HL-60 (cell line): Measurements from ENCODE around the gene PACRG.

ENCODE experiments used
- DNase-seq, 2 experiments: peaks; one replicate each; pipeline ENCODE4 v3.0.0-alpha.2; 2010 to 2020; ENCODE audit warnings: low read depth in 1 of 2, low spot score in 1 of 2
- H3K27ac ChIP-seq: fragments of 250-450 bp; sonication (Bioruptor Pico); replicated peaks from 2 replicates; pipeline ENCODE4 v1.5.1; 2020; ENCODE audit warnings: mild to moderate bottlenecking, moderate library complexity
- H3K27me3 ChIP-seq: fragments of 250-450 bp; sonication (Bioruptor Pico); 2 replicates; pipeline ENCODE4 v1.5.1; 2021; ENCODE audit warnings: mild to moderate bottlenecking, moderate library complexity; ENCODE audit not compliant: insufficient read depth, poor library complexity, severe bottlenecking
- H3K4me3 ChIP-seq: replicated peaks from 2 replicates; pipeline ENCODE4 v1.5.1; 2011; ENCODE audit warnings: mild to moderate bottlenecking, control low read depth, low read length; ENCODE audit not compliant: insufficient read depth
- CTCF ChIP-seq: IDR thresholded peaks from one replicate; pipeline ENCODE4 v1.5.1; 2011; ENCODE audit warnings: low read length, control low read depth, inconsistent platforms; ENCODE audit not compliant: insufficient read depth
- GABPA ChIP-seq: IDR thresholded peaks from 2 replicates; pipeline ENCODE4 v1.6.1; 2012; ENCODE audit warnings: low read depth
- POLR2AphosphoS5 ChIP-seq: IDR thresholded peaks from 2 replicates; pipeline ENCODE4 v1.6.1; 2012; ENCODE audit warnings: low read depth
- REST ChIP-seq: IDR thresholded peaks from 2 replicates; pipeline ENCODE4 v1.6.1; 2012; ENCODE audit warnings: low read depth; ENCODE audit not compliant: insufficient replicate concordance
- SPI1 ChIP-seq: IDR thresholded peaks from 2 replicates; pipeline ENCODE4 v1.6.1; 2012; ENCODE audit warnings: low read depth, mild to moderate bottlenecking, borderline replicate concordance

PACRG gene

GRCh38 chr6:163343609-163344008, 615.8 kb downstream of the PACRG start:
- Histone ChIP-seq H3K4me3 (no peak overlapping the region), H3K27ac (no peak overlapping the region), H3K27me3 (no peaks in the 10 kb centered on the region)
- no peak for TF ChIP-seq CTCF
- TF ChIP-seq POLR2AphosphoS5 = no peak
- TF ChIP-seq SPI1 = no peak
- TF ChIP-seq REST = no peak
- no peak for TF ChIP-seq GABPA
- no peak for DNase-seq

- no peak for TF ChIP-seq SPI1
- no peak for TF ChIP-seq POLR2AphosphoS5
- TF ChIP-seq CTCF = no peak
- no peak for TF ChIP-seq GABPA
- TF ChIP-seq REST = no peak
- Histone ChIP-seq H3K27ac (no peak overlapping the region), H3K4me3 (no peak overlapping the region), H3K27me3 (no peaks in the 10 kb centered on the region)
- DNase-seq = no peak
These were observed 616.6 kb downstream of the PACRG start for GRCh38 chr6:163344411-163344810.

- DNase-seq = no peak
- no peak for TF ChIP-seq CTCF
- TF ChIP-seq REST = no peak
- TF ChIP-seq POLR2AphosphoS5 = no peak
- Histone ChIP-seq H3K4me3 (no peak overlapping the region), H3K27me3 (no peaks in the 10 kb centered on the region), H3K27ac (no peak overlapping the region)
These were observed 618.2 kb downstream of the PACRG start for GRCh38 chr6:163345931-163346330.
